Measurements from ENCODE around the gene PHAF1. TPM values are rescaled to one million over a fixed set of nuclear protein-coding genes. Genes with fewer than 3 reads are reported as not detected.

Gene PHAF1
- total RNA-seq, 1 experiment from 2014 or later, result 15.7 TPM

DNA sequence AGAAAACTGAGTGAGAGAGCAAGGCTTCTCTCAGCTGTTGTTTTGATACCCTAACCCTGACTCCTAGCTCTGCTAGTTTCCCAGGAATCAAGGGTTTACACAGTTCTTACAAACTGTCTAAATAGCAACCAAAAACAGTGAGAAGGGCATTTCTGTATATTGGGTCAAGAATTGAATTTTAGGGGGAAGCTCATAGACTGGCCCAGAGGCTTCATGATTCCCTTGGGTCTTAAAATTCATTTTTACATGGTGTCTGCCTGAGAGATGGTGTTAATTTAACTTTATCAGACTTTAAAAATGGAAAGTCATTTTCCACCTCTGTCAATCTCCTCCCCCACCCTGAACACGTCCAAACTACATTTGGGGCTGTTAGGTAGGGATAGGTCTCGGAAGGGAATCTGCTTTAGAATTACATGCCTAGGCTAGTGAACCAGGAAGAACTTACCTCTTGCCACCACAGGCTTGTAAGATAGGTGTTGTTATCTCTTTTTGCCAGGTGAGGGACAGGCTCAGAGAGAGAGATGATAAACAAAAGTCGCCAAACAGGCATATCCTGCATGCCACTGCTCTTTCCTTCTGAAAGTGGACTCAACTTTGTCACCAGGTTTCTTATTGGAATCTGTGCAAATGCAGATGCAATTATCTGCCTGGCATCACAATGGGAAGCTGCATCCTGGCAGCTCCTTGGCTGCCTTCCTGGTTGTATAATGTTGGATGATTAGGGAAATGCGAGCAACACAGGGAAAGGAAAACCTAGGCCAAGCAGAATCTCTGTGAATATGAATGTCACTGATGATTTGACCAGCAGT lies 3.1 kb downstream of the PHAF1 start:
- ATAC-seq (no peak), DNase-seq (ENCODE audit: low read depth, low spot score) (no peak)
- Histone ChIP-seq H3K27me3 (ENCODE audit: control insufficient read depth, insufficient read depth, low read length) (no peaks in the 10 kb centered on the region), H3K36me3 (ENCODE audit: control insufficient read depth, insufficient read depth, low read length) (no peaks in the 10 kb centered on the region; the same call in 1 of the 2 replicates), H3K4me1 (ENCODE audit: control insufficient read depth, insufficient read depth, low read length) (peaks cover 9% of the 10 kb centered on the region), H3K9me3 (ENCODE audit: control insufficient read depth, insufficient read depth, low read depth, low read length) (no peaks in the 10 kb centered on the region), H3K27ac (ENCODE audit: low read length) (no peak overlapping the region), H3K4me3 (ENCODE audit: low read depth in 2 of 2, low read length in 2 of 2) (no peak overlapping the region)
- ChIA-PET CTCF (no interaction called here), POLR2A (no interaction called here)
- TF ChIP-seq, protein P1, sequence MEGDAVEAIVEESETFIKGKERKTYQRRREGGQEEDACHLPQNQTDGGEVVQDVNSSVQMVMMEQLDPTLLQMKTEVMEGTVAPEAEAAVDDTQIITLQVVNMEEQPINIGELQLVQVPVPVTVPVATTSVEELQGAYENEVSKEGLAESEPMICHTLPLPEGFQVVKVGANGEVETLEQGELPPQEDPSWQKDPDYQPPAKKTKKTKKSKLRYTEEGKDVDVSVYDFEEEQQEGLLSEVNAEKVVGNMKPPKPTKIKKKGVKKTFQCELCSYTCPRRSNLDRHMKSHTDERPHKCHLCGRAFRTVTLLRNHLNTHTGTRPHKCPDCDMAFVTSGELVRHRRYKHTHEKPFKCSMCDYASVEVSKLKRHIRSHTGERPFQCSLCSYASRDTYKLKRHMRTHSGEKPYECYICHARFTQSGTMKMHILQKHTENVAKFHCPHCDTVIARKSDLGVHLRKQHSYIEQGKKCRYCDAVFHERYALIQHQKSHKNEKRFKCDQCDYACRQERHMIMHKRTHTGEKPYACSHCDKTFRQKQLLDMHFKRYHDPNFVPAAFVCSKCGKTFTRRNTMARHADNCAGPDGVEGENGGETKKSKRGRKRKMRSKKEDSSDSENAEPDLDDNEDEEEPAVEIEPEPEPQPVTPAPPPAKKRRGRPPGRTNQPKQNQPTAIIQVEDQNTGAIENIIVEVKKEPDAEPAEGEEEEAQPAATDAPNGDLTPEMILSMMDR (IDR thresholded peaks at IDR 0.05), result no peak
- TF ChIP-seq POLR2AphosphoS5 (IDR thresholded peaks at IDR 0.05; ENCODE audit: low read depth, low read length), result no peak
- in situ Hi-C loops (cut with HindIII; ENCODE audit: low pct_unique_long_range_greater_than_20kb, low sequenced_read_pairs), result no loop called here
- intact Hi-C loops (cut with micrococcal nuclease; ENCODE audit: unreplicated experiment), result no loop called here
- TSS peak; percentile 36 for BruUV-seq (replicated peaks)

DNA sequence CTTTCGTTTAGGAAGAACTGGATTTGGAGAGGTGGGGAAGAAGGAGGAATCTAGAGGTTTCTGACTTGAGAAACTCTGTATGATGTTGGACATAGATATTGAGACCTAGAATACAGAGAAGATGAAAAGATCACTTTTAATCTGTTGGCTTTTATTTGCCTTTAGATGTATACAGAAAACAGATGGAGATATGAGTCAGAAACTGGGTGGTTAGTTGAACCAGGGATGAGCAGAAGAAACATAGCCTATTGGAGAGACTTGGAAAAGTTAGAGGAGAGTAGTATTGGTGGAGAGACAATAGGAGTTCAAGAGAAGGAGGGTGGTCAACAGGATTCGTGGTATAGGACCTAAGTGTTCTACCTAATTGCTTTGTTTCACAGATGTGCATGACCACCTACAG lies 5.1 kb downstream of the PHAF1 start:
- Histone ChIP-seq H3K4me1 (ENCODE audit: control insufficient read depth, insufficient read depth, low read length) (peaks cover 6% of the 10 kb centered on the region), H3K27me3 (ENCODE audit: control insufficient read depth, insufficient read depth, low read length) (no peaks in the 10 kb centered on the region), H3K36me3 (ENCODE audit: control insufficient read depth, insufficient read depth, low read length) (no peaks in the 10 kb centered on the region; the same call in 1 of the 2 replicates), H3K27ac (ENCODE audit: low read length) (no peak overlapping the region), H3K4me3 (ENCODE audit: low read depth in 2 of 2, low read length in 2 of 2) (no peak overlapping the region), H3K9me3 (ENCODE audit: control insufficient read depth, insufficient read depth, low read depth, low read length) (no peaks in the 10 kb centered on the region)
- TF ChIP-seq, protein P2, sequence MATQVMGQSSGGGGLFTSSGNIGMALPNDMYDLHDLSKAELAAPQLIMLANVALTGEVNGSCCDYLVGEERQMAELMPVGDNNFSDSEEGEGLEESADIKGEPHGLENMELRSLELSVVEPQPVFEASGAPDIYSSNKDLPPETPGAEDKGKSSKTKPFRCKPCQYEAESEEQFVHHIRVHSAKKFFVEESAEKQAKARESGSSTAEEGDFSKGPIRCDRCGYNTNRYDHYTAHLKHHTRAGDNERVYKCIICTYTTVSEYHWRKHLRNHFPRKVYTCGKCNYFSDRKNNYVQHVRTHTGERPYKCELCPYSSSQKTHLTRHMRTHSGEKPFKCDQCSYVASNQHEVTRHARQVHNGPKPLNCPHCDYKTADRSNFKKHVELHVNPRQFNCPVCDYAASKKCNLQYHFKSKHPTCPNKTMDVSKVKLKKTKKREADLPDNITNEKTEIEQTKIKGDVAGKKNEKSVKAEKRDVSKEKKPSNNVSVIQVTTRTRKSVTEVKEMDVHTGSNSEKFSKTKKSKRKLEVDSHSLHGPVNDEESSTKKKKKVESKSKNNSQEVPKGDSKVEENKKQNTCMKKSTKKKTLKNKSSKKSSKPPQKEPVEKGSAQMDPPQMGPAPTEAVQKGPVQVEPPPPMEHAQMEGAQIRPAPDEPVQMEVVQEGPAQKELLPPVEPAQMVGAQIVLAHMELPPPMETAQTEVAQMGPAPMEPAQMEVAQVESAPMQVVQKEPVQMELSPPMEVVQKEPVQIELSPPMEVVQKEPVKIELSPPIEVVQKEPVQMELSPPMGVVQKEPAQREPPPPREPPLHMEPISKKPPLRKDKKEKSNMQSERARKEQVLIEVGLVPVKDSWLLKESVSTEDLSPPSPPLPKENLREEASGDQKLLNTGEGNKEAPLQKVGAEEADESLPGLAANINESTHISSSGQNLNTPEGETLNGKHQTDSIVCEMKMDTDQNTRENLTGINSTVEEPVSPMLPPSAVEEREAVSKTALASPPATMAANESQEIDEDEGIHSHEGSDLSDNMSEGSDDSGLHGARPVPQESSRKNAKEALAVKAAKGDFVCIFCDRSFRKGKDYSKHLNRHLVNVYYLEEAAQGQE (IDR thresholded peaks at IDR 0.05; ENCODE audit: insufficient read depth in 1 of 2, low read depth in 2 of 2, low read length in 1 of 2), result no peak
- TF ChIP-seq SIN3A (IDR thresholded peaks at IDR 0.05; ENCODE audit: borderline replicate concordance, insufficient read depth, low read depth, low read length) (no peak), POLR2AphosphoS5 (IDR thresholded peaks at IDR 0.05; ENCODE audit: low read depth, low read length) (no peak), TCF7L2 (IDR thresholded peaks at IDR 0.05; ENCODE audit: low read depth, low read length) (no peak)
- TF ChIP-seq, protein P1 (IDR thresholded peaks at IDR 0.05), result no peak
- CTCF ChIA-PET, result no interaction called here
- intact Hi-C loops (cut with micrococcal nuclease; ENCODE audit: unreplicated experiment) (no loop called here), in situ Hi-C loops (cut with HindIII; ENCODE audit: low pct_unique_long_range_greater_than_20kb, low sequenced_read_pairs) (no loop called here)
- ATAC-seq, result no peak
- POLR2A ChIA-PET, result no interaction called here
- TSS peak; percentile 39 for BruUV-seq (replicated peaks)
- no peak for DNase-seq (ENCODE audit: low read depth, low spot score)

Data from Panc1 (cell line).